HG03196 (cell line): ENCODE results near the gene CADM1.

Experiments
- ATAC-seq: cut with Tn5 transposase; IDR thresholded peaks from one replicate; pipeline ENCODE4 v1.9.1; 2021; ENCODE audit not compliant: unreplicated experiment

The CADM1 gene

DNA sequence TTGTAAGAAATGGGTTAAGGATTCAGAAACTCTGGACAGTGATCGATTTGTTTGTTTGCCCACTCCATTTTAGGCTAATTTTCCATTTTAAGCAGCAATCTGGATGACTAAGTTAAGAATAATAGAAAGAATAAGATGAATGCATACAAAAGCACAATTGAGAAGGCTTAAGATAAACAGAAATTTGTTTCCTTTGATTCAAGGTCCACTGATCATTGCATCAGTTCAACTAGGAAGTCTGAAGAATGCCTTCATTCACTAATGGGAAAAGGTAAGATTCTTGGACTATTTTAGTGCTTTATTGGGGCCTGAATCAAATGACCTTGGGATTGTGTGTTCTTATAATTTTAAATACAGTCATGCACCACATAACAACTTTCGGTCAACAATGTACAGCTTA is 140.8 kb downstream of the CADM1 start:
- no peak for ATAC-seq

DNA sequence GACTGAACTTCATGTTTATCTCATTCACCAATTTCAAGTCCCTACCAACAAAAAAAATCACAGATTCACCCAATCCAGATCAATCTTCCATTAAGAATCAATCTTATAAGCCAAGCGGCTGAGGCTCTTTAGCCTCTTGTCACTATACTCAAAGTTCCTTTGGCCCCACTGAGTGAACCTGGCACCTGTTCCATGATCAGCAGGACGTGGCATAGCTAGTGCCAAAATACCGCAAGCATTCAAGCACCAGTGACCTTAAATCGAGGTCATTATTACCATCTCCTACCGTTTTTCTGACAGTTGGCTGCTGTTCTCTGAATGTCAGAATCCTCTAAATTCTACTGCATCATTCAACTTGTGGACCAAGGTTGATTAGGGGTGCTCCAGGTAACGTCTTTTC is 141.2 kb downstream of the CADM1 start:
- ATAC-seq = no peak

DNA sequence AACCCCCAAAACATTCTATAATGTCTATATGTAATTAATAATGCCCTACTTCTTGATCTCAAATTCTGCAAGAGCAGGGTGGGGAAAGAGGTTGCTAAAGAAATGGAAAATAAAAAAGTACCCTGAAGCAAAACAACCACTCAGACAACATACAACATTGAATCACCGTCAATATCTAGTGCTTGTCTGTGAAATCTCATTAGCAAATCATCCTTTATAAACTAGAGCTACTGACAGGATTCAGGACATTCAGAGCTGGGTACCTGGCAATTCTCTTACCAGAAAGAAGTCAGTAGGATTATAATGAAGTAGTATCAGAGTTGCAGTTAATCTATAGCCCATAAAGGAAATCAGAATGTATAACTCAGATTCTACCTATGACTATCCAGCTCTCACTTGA is 143.2 kb downstream of the CADM1 start:
- ATAC-seq = no peak

DNA sequence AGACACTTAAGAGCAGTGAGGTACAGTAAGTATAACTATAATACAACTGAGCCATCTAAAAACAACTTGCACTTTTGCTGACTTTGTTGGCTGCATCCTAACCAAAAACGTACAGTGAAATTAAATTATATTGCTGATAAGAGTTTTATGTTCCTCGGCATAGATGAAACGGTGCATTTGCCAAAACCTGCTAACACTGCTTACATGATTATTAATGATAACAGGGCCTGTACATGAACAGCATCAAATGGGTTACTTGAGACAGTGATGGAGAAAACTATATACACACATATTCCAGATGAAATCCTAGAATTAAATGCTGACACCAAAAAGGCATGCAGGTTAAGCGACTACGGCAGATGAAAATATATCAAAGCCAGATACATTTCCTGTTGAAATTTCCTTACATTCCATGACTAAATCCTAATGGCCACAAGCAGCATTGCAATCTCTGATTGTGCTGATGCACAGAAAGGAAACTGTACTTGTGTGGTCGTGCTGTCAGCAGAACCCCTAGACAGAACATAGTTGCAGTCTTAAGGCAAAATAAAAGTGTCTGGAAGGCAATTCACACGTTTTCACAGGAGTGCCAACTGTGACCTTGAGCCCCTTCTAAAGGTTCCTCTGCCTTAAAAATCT is 143.9 kb downstream of the CADM1 start:
- no peak for ATAC-seq

DNA sequence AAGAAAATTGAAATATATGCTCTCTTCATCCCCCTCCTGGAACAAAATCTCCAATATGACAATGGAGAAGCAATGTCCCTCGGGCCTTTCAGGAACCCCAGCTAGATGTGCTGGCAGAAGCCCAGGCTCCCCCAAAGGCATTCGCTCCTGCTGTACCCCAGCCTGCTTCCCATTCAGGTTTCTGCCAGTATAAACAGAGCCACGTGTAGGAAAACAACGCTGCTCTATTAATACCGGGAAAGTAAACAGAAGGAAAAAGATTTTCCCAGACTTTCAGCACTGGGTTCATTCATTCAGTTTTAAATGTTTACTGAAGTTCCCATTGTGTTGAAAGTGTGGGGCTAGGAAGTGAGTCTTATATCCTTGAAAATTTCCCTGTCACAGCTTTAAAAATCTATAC is 147.1 kb downstream of the CADM1 start:
- ATAC-seq = no peak

DNA sequence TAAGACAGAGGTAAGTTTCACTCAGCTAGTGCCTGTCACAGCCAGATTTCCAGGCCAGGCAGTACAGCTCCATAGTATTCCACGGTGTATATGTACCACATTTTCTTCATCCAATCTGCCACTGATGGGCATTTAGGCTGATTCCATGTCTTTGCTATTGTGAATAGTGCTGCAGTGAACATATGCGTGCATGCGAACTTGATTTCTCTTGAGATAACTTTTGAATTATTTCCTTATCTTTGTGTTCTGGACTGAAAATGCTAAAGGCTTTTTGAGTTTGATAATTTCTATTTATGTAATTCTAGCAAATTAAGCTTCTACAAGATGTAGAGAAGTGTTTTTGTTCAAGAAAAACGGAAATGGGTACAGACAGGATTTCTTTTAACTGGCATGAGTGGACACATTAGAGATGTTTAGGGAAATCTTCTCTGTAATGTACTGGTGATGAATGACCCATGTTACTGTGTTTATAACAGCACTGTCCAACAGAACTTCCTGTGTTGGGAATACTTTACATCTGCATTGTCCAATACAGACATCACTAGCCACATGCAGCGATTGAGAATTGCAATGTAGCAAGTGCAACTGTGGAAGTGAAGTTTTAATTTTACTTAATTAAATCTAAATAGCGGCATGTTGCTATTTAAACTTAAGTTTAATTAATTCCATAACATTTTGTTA is 151.3 kb downstream of the CADM1 start:
- ATAC-seq = no peak

DNA sequence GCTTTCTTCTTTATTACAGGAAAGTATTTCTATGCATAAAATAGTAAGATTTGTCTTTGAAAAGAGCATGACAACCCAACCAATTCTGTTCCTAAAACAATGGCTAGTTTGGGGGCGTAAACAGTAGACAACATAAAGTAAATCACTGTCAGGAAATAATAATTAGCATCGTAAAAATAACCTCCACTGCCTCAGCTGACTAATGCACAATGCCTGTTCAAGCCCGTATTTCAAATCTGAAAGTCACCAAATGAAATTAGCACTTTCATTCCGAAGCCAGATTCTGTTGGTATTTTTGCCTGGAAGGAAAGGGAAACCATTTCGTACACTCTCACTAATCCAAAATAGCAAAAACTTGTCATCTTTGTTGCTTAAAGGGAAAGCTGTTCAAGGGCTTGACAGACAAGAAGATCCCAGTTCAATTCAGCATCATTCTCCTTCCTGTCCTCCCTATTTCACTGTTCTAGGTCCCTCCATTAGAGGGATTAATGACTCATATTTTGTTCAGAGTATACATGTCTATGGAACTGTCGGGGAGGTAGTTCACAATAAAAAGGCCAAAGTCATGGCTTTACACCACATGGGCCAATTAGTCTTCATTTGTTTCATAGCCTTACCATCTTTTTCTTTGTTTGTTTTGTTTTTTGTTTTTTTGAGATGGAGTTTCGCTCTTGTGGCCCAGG is 154.7 kb downstream of the CADM1 start:
- ATAC-seq = no peak

DNA sequence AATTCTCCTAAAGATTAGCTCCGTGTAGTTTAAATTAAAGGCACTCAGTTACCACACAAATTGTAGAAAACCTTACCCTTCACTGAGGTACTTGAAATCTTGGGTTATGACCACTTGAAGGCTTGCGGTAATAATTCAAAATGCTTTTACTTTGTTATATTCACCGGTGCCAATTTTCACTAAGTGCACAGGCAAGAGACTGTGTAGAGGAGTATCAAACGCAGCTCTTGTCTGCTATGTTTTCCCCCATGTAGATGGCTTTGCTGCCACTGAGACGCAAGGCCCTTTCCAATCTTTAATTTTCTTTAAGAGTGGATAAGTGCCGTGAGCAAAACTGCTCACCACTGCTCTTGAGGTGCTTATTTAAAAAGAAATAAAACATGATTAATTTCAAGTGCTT is 155.8 kb downstream of the CADM1 start:
- ATAC-seq = no peak

DNA sequence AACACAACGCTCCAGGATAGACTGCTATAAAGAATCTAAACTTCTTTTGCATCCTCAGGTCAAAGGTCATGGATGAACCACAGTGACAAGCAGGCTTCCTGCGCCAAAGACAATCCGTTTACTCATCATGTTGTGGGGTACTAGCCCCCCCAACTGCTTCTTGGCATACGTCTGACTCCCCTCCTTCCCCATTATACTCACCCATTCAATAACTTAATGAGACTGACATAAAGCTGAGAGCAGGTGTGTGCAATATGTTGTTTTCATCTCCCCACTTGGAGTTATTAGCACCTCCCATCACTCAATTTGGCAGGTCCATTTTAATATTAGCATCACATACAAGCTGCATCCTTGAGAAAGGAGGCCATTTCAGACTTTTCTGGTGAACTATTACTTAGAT is 157.1 kb downstream of the CADM1 start:
- ATAC-seq = no peak

DNA sequence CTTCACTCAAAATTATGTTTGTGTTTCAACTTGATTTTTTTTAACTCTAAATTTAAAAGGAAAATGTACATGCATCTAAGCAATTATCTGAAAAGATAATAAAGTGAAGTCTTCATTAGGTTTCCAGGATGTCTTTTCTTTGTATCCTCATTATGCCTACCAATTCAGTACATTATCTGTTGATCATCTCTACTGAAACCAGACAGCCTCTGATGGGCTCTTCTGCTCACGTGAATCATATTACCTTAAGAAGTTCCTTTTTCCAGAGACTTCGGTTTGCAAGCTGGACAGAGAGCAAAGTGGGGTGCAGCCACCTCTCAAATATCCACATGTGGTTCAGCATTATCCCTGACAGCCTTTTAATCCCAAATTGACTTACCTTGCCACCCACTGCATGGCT is 158.4 kb downstream of the CADM1 start:
- no peak for ATAC-seq

DNA sequence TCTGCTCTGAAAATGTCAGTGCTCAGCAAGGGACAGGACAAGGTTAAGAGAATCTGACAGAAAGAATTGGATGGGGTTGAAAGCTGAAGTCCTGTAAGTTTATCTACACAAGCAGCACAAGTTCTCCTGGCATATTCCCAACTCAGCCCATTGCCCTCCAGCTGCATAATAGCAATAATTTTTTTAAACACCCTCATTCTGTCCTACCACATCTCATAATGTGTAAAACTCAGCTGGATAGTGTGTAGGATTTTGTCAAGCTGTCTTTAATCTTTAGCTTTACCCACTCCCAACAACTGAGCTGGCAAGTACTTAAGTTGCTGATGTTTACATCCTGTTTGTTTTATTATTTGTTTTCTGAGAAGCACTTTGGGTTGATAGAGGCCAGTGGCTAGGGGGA is 158.9 kb downstream of the CADM1 start:
- ATAC-seq = no peak

DNA sequence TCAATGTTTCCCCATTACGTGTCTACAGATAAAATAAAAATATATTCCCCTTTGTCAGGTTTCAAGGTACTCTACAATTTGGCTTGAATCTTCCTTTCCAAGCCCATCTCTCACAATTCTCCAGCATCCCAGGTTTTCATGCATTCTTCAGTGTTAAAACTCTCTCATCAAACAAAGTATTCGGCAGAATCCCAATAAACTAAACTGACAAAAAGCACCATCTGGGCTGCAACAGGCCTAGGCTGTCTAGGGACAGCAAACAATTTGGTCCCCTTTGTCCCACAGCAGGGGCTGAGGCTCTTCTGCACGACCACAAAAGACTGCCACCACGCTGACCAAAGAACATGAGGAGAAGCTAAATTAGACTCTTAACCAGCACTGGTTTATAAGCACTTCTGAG is 159.4 kb downstream of the CADM1 start:
- no peak for ATAC-seq

DNA sequence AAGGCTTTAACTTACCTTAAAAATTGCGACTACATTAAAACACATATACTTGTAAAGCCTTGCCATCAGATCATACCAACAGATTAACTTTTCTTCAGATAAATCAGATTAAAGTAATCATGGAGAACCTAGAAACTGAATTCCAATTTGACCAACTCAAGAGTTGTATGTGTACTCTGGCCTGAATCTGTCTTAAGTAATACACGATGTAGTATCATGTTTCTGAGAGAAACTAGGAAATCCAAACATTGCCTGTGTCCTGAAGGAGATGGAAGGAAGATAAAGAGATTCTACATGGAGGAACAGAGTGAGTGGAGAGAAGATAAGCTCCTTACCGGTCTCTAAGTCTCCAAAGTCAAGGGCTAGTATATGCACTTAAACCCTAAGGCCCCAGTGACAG is 162.1 kb downstream of the CADM1 start:
- ATAC-seq = no peak

DNA sequence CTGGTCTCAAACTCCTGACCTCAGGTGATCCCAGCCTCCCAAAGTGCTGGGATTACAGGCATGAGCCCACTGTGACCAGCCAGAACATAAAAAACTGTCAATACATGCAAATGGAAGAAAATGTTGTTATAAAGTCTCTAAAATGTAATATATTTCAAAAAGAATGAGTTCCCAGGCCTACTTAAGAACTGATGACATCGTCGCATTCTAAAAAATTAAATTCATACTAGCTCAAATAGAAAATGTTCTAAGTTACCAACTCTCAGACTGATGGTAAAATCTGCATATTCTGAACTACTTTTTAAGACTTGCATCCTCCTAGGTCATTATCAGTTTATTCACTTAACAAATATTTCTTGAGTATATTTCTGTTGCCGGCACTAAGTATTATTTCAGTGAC is 163.3 kb downstream of the CADM1 start:
- ATAC-seq = no peak

DNA sequence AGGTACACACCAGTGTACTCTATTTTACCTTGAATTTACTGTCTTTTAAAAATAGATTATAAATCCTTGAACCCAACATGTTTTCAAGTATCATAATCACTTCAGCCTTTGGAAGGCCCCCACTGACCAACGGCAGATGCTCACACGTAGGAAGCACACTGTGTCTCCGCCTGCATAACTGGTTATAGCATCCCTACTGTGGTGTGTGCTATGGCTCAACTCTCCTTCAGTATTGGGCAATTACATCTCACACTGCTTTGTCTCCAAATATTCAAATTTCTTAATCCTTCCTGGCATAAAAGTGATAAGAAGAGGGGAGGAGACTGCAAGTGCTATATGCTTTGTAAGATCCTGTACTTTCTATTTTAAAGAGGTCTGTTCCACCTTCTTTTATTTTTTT is 165.7 kb downstream of the CADM1 start:
- ATAC-seq = no peak

DNA sequence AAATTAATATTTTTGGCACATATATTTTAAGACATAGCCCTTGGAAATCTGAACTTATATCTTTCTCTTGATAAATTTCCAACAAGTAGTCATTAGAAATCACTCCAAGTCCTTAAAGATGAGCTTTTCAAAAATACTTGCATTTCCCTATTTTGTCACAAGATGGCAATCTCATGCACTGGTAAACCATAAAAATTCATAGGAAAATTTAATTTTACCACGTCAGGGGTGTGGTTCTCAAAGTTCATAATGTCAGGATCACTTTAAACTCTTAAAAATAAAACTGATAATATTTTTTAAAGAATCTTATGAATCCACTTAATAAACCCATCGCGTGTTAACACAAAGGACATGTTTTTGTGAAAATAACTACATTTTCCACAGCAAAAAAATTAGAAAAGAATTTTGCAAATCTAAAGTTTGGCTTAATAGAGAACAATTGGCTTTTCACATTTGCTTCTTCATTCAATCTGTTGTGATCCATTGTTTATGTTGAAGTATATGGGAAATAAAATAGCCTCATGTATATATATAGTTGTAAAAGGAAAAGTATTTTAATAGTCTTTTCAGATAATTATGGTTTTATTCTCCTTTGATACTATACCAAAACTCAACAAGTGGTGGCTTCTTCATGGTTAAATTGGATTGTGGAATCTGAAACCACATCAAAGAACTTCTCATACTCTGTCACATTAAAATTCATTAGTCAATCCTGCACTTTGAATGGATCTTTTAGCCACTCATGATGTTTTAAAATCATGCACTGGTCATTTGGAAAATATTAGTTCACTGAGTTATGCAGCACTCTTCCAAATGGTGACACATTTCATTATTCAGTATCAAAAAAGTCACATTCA is 169.1 kb downstream of the CADM1 start:
- ATAC-seq = no peak

DNA sequence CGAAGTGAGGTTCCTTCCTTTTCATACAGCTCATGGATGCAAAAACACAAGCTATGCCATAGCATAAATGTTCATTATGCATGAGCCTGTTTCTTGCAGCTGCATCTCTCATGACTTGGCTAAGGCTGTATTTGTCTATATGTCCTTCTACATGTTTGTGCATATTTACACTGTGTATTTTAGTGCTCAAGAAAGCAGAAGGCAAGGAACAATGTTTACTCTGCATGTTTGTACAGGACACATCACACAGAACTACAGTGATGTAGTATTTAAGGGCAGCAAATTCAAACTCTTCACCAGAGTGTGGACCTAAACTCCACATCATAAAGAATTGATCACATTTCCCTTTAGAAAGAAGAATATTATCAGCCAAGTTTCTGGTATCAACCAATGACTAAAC is 170.3 kb downstream of the CADM1 start:
- ATAC-seq = no peak

DNA sequence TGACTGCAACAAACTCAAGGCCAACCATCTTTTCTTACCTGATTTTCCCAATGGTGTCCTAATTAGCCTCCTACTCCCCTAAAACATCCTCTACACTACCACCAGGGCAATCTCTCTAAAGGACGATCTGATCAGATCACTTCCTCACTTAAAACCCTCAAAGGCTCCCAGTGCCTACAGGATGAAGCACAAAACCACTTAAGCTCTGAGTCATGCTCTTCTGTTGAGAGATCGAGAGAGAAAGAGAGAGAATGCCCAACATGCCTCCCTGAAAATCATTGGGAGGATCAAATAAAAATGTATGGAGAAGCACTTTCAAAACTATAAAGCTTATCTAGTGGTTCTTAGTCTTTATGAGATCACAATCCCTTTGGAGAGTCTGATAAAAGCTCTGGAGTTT is 171.1 kb downstream of the CADM1 start:
- no peak for ATAC-seq

DNA sequence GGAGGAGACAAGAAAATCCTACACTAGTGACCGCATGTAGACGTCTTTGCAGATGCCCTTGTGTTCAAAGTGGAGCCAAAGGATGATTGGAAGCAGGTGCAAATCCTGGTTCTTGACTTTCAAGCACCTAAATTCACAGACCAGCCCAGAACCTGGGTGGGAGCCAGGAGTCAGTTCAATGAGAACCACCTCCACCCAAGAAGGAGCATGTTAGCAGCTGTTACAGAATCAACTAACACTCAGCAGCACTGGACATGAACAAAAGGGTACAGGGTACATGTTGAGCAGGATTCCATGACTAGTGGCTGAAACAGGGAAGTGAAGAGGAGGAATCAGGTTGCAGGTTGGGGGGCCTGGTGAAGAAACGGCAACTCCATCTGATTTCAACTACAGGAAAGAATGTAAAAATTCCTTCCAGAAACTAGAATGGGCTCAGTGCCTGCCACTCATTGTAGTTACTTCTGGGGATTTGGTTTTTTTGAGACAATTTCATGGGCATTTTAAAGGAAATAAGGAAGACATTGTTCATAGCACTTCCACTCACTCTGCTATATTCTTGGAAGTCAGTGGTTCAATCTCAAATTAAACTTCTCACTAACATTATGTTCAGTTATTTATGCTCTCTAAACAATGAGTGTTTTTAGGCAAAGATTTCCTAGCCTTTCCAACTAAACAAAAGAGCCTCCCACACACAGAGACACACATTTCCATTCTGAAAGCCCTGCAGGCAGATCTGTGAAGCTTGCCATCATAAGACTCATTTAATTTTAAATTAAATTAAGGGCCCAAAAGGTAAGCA is 173.3 kb downstream of the CADM1 start:
- no peak for ATAC-seq

DNA sequence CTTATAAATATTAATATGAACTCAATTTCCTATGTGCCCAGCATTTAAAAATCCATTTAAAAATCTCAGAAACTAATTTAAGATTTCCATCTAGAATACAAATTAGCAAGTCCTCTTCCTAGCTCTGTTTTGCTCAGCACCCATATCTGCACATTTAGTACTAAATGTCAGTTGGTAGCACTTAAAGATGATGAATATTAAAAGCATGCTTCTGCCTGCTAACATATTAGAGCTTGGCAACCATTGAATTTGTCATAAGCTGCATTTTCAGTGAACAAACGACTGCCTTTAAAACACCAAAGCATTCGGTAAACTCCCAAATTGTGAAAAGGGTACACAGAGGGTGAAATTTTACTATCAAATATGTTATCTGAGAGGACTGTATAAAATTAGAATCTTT is 177.7 kb downstream of the CADM1 start:
- ATAC-seq = no peak

DNA sequence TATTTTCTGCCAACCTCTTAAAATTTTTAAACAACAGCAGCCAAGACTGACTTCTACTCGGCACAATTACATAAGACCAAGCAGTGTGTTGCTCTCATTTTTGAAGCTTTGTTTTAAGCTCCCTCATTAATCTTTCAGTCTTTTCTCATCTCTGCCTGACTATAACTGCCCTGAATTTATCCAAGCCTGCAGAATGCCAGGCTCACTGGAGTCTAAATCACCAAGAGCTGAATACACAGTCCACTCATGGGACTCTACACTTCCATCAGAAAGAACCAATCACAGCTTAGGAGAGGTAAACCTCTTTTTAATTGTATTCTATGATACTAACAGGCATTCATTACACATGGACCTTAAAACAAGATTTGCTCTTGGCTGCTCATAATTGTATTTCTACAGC is 178.7 kb downstream of the CADM1 start:
- no peak for ATAC-seq
